Right cardiac atrium (tissue), 5 donors: ENCODE results near the gene SHISA9. TPM values are rescaled to one million over a fixed set of nuclear protein-coding genes. Genes with fewer than 3 reads are reported as not detected.

Source experiments
- ATAC-seq, 2 donors: fragments of 200-7000 bp; cut with Tn5 transposase; one replicate each; pipeline versions ENCODE4 v1.8.0 to v1.9.1; 2020; ENCODE audit warnings: moderate library complexity in 2 of 2, mild to moderate bottlenecking in 1 of 2
- DNase-seq, 3 donors: peaks; one replicate each; pipeline ENCODE4 v3.0.0-alpha.2; 2020
- H3K27ac ChIP-seq: one replicate; pipeline ENCODE4 v1.5.1; 2013; ENCODE audit warnings: mild to moderate bottlenecking, low read length, control low read depth, moderate library complexity
- H3K27me3 ChIP-seq: one replicate; pipeline ENCODE4 v1.6.1; 2013; ENCODE audit not compliant: control insufficient read depth, insufficient read depth
- H3K4me1 ChIP-seq: one replicate; pipeline ENCODE4 v1.6.1; 2013; ENCODE audit warnings: low read length; ENCODE audit not compliant: control insufficient read depth, insufficient read depth
- H3K4me3 ChIP-seq: one replicate; pipeline ENCODE4 v1.5.1; 2013; ENCODE audit warnings: low read length, control low read depth
- H3K9me3 ChIP-seq: one replicate; pipeline ENCODE4 v1.6.1; 2013; ENCODE audit warnings: low read length; ENCODE audit not compliant: control insufficient read depth
- WGBS: extraction: QIAGEN DNeasy Blood & Tissue Kit; methylation state at CpG from one replicate; pipeline ENCODE4 v1.1.7; 2013; 5-methylcytosine and 5-hydroxymethylcytosine counted together
- intact Hi-C, 4 donors: fragments of 100-400 bp; cut with DNase I; formaldehyde crosslinking; loops; one replicate each; pipeline versions ENCODE4 v1.11.0 to v1.14.0; 2022 to 2023
- polyA plus RNA-seq: library from polyadenylated mRNA; stranded (reverse); fragments of 200-250 nt; gene quantifications from one replicate; pipeline ENCODE4 v1.2.3, GENCODE V29; 2013
- total RNA-seq, 4 donors: library from RNA; stranded (reverse); fragmentation: NEBNext Ultra II Directional; extraction: Animal tissue kit (Norgen Biotek cat#: 25700); gene quantifications; one replicate each; pipeline ENCODE4 v1.2.1, GENCODE V29; 2021
- donor health status: healthy with polysubstance abuse.
- donor health status: DM: no; HTN: yes; CAD: no.
- donor health status: DM: no; HTN: no; CAD: no.
- donor health status: DM: no; HTN: yes; CAD: no; lungs with severe emphysema.
- donor health status: DM: yes; HTN: yes; CAD: no.

The SHISA9 gene
- total and polyA plus RNA-seq, 5 donors = 0.28 to 1.8 (median 0.47) TPM

DNA sequence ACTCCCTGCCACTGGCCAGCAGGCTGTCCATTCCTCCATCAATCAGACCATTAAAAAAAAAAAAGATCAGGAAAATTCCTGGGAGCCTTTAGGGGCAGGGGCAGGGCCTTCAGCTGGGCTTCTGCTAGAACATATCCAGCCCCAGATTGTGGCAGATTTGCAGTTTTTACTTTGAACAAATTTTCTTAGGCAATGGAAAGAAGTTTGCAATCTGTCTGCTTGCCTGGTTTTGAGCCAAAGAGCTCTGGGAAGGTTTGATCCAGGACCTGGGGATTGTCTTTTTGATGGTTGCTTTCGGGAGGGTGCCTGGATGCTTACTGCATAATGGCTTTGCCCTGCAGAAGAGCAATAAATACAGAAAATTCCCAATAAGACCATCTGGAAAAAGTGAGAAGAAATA is 145.9 kb downstream of the SHISA9 start:
- H3K27ac ChIP-seq = no peak overlapping the region
- DNase-seq (no peak), ATAC-seq (no peak)
- H3K4me1 ChIP-seq = no peaks in the 10 kb centered on the region
- peaks cover 2% of the 10 kb centered on the region for H3K9me3 ChIP-seq
- no peak overlapping the region for H3K4me3 ChIP-seq
- no peaks in the 10 kb centered on the region for H3K27me3 ChIP-seq
- WGBS = 58% methylated on average over 1 of the region's 1 CpG
- intact Hi-C loops = no loop called here

- ATAC-seq = no peak
- 89% methylated on average over 3 of the region's 3 CpGs for WGBS
- no peaks in the 10 kb centered on the region for H3K4me1 ChIP-seq
These were observed 148.3 kb downstream of the SHISA9 start for GRCh38 chr16:13049688-13050087.

GRCh38 chr16:13052431-13052830 is 151.0 kb downstream of the SHISA9 start:
- 67% methylated on average over 1 of the region's 1 CpG for WGBS
- intact Hi-C loops = no loop called here
- Histone ChIP-seq H3K27me3 (no peaks in the 10 kb centered on the region), H3K4me3 (no peak overlapping the region), H3K4me1 (no peaks in the 10 kb centered on the region), H3K9me3 (peaks cover 2% of the 10 kb centered on the region), H3K27ac (no peak overlapping the region)
- DNase-seq (no peak), ATAC-seq (no peak)

More at GRCh38 chr16:13049688-13050087, 148.3 kb downstream of the SHISA9 start:
- peaks cover 2% of the 10 kb centered on the region for H3K9me3 ChIP-seq
- H3K27ac ChIP-seq = no peak overlapping the region
- no peak overlapping the region for H3K4me3 ChIP-seq
- intact Hi-C loops = no loop called here
- no peak for DNase-seq
- H3K27me3 ChIP-seq = no peaks in the 10 kb centered on the region

DNA sequence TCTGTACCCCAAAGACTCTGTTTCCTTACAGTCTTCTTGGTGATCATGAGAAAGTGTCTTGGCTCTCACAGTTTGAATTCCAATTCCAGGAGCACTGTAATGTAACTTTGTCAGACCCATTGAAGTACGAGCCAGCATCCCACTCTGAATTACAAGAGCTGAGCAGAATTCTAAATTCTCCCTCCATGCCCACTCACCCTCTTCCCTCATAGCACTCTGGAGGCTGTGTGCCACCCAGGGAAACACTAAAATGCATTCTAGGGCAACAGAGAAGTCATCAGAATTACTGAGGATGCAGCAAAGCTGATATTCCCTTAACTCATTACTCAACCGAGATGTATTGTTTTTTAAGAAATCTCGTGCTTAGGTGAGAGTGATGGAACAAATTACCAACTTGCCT is 154.1 kb downstream of the SHISA9 start:
- WGBS = 81% methylated on average over 3 of the region's 3 CpGs
- no peak overlapping the region for H3K4me3 ChIP-seq
- no peaks in the 10 kb centered on the region for H3K4me1 ChIP-seq
- intact Hi-C loops = no loop called here
- no peaks in the 10 kb centered on the region for H3K9me3 ChIP-seq
- no peaks in the 10 kb centered on the region for H3K27me3 ChIP-seq
- H3K27ac ChIP-seq = no peak overlapping the region
- no peak for ATAC-seq
- no peak for DNase-seq

DNA sequence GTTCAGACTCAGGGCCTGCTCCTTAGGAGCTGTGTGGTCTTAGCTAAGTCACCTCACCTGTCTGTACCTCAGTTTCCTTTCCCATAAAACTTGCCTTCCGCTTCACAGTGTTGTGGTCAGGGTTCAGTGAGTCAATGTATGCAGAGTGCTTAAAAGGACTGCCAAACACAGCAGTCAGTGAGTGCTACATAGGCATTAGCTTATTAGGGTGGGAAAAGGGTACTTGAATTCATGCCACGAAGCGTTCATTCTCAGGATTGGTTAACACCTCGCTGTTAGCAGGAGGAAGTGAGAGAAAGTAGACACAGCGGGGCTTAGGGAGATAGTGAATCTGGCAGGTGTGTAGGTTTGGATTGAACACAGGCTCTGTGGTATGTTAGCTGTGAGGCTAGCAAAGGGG is 155.2 kb downstream of the SHISA9 start:
- ATAC-seq (no peak), DNase-seq (no peak)
- Histone ChIP-seq H3K4me3 (no peak overlapping the region), H3K9me3 (no peaks in the 10 kb centered on the region), H3K4me1 (no peaks in the 10 kb centered on the region), H3K27me3 (no peaks in the 10 kb centered on the region), H3K27ac (no peak overlapping the region)
- WGBS = 69% methylated on average over 5 of the region's 5 CpGs
- intact Hi-C loops = no loop called here

GRCh38 chr16:13060932-13061331 is 159.5 kb downstream of the SHISA9 start:
- DNase-seq (no peak), ATAC-seq (no peak)
- 56% methylated on average over 13 of the region's 13 CpGs for WGBS

DNA sequence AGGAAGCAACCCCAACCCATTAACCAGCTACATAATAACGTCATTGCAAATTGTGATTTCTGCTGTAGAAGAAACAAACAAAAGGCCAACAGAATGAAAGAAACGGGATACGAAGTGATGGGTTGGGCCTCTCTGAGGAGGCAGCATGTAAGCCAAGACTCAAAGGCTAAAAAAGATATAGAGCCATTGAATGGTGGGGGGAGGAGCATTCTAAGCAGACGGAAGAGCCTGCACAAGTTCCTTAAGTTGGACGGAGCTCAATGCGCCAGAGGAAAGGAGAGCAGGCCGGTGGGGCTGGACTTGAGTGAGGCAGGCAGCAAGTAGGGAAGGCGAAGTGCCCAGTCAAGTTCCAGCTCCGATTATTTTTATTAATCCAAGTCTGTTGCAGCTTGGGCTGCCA is 160.3 kb downstream of the SHISA9 start:
- Histone ChIP-seq H3K27ac (no peak overlapping the region), H3K27me3 (no peaks in the 10 kb centered on the region), H3K9me3 (no peaks in the 10 kb centered on the region), H3K4me1 (no peaks in the 10 kb centered on the region), H3K4me3 (no peak overlapping the region)
- DNase-seq = no peak
- 61% methylated on average over 9 of the region's 9 CpGs for WGBS
- intact Hi-C loops = no loop called here
- no peak for ATAC-seq

More at GRCh38 chr16:13060932-13061331, 159.5 kb downstream of the SHISA9 start:
- intact Hi-C loops = no loop called here
- no peak overlapping the region for H3K27ac ChIP-seq
- no peaks in the 10 kb centered on the region for H3K27me3 ChIP-seq
- H3K9me3 ChIP-seq = no peaks in the 10 kb centered on the region
- no peak overlapping the region for H3K4me3 ChIP-seq
- no peaks in the 10 kb centered on the region for H3K4me1 ChIP-seq

- no peak for ATAC-seq
These were observed 160.8 kb downstream of the SHISA9 start for GRCh38 chr16:13062219-13062618.

DNA sequence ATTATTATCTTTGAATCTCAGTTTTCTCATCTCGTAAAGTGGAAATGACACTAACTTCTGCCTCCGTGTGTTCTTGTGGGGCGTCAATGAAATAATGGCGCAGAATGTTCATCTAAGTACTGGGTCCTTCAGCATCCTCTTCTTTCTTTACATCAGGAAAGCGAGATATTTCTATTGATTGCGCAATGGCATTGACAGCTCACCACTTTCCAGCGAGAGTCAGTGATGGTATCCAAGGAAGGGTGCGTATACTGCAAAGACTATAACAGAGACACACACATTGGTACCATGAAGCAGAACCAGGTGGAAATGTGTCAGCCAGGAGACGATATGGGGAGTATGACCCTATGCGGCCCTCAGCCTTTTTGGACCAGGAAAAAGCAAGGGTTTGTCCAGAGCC is 162.1 kb downstream of the SHISA9 start:
- WGBS = 92% methylated on average over 10 of the region's 10 CpGs
- H3K4me1 ChIP-seq = no peaks in the 10 kb centered on the region

More at GRCh38 chr16:13062219-13062618, 160.8 kb downstream of the SHISA9 start:
- Histone ChIP-seq H3K27ac (no peak overlapping the region), H3K9me3 (no peaks in the 10 kb centered on the region), H3K27me3 (no peaks in the 10 kb centered on the region), H3K4me1 (no peaks in the 10 kb centered on the region), H3K4me3 (no peak overlapping the region)
- DNase-seq = no peak
- 93% methylated on average over 2 of the region's 2 CpGs for WGBS
- intact Hi-C loops = no loop called here

DNA sequence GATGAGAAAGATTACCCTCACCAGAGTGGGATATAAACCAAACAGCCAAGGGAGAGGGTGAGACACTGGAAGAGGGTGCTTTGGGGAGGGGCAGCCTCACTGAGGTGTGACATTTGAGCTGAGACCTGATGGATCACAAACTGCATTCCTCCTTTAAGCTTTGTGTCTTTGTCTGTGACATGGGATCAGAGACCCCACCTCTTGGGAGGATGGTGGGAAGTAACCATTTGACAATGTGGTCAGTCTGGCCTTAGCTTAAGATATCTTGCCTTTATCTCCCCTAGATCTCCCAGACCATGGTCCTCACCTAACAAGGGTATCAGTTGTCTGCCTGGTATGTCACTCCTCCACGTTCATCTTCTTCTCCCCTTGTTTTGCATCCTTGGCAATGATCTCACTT is 163.4 kb downstream of the SHISA9 start:
- WGBS = 6% methylated on average over 1 of the region's 1 CpG
- Histone ChIP-seq H3K9me3 (no peaks in the 10 kb centered on the region), H3K4me3 (no peak overlapping the region), H3K4me1 (no peaks in the 10 kb centered on the region), H3K27me3 (no peaks in the 10 kb centered on the region), H3K27ac (no peak overlapping the region)
- ATAC-seq (no peak), DNase-seq (no peak)
- intact Hi-C loops = no loop called here

More for the DNA sequence above, 162.1 kb downstream of the SHISA9 start:
- intact Hi-C loops = no loop called here
- ATAC-seq (no peak), DNase-seq (no peak)
- Histone ChIP-seq H3K27ac (no peak overlapping the region), H3K9me3 (no peaks in the 10 kb centered on the region), H3K4me3 (no peak overlapping the region), H3K27me3 (no peaks in the 10 kb centered on the region)

DNA sequence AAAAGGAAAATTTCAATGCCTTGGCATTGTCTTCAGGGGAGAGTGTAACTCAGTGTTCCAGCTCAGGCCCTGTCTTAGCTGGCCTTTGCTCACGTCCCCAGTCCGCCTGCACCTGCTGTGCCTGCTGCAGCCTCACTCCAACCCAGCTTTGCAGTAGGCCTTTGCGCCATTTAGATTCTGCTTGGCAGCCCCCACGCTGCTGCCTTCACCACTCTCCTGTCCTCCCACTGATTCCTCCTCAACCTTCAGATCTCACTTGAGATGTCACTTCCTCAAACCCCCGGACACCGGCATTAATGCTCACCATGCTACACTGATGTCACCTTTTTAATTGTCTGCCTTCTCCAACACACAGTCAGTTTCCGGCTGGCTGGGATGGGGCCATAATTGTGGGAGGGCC is 166.2 kb downstream of the SHISA9 start:
- intact Hi-C loops = no loop called here
- H3K27me3 ChIP-seq = no peaks in the 10 kb centered on the region
- H3K4me1 ChIP-seq = no peaks in the 10 kb centered on the region
- no peak overlapping the region for H3K27ac ChIP-seq
- no peaks in the 10 kb centered on the region for H3K9me3 ChIP-seq
- ATAC-seq = no peak
- no peak for DNase-seq
- 84% methylated on average over 7 of the region's 7 CpGs for WGBS
- no peak overlapping the region for H3K4me3 ChIP-seq

DNA sequence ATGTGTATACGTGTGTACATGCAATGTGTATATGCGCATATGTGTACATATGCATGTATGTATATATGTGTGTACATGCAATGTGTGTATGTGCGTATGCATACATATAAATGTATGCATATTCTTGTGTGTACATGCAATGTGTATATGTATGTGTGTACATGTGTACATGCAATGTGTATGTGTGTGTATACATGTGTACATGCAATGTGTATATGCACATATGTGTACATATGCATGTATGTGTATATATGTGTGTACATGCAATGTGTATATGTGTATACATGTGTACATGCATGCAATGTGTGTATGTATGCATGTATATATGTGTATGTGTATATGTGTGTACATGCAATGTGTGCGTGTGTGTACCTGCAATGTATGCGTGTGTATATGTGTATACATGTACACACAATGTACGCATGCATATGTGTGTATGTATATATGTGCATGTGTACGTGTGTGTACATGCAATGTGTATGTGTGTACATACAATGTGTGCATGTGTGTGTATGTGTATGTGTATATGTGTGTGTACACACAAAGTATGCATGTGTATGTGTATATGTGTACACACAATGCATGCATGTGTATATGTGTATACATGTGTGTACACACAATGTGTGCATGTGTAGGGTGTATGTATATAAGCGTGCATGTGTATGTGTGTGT is 167.7 kb downstream of the SHISA9 start:
- no peaks in the 10 kb centered on the region for H3K4me1 ChIP-seq
- H3K27me3 ChIP-seq = no peaks in the 10 kb centered on the region
- H3K4me3 ChIP-seq = no peak overlapping the region
- no peak for ATAC-seq
- intact Hi-C loops = no loop called here
- H3K27ac ChIP-seq = no peak overlapping the region
- DNase-seq = no peak
- H3K9me3 ChIP-seq = no peaks in the 10 kb centered on the region
- 95% methylated on average over 8 of the region's 8 CpGs for WGBS
